OCI-LY1 (cell line): ENCODE data around the gene EPAS1.

Source experiments
- EZH2 ChIP-seq: fragments of 200-600 bp; sonication (generic), shearing (Covaris generic); IDR thresholded peaks from 2 replicates; pipeline ENCODE4 v1.8.0; 2017; ENCODE audit warnings: borderline replicate concordance, mixed run types, mild to moderate bottlenecking, antibody characterized with exemption, low read length, moderate library complexity, mixed read lengths
- TF ChIP-seq, protein P1 (sequence below): fragments of 200-600 bp; sonication (generic), shearing (Covaris generic); IDR thresholded peaks from 2 replicates; pipeline ENCODE4 v1.5.1; 2017; ENCODE audit warnings: mild to moderate bottlenecking, antibody characterized with exemption, low read length, moderate library complexity, mixed read lengths

DNA sequence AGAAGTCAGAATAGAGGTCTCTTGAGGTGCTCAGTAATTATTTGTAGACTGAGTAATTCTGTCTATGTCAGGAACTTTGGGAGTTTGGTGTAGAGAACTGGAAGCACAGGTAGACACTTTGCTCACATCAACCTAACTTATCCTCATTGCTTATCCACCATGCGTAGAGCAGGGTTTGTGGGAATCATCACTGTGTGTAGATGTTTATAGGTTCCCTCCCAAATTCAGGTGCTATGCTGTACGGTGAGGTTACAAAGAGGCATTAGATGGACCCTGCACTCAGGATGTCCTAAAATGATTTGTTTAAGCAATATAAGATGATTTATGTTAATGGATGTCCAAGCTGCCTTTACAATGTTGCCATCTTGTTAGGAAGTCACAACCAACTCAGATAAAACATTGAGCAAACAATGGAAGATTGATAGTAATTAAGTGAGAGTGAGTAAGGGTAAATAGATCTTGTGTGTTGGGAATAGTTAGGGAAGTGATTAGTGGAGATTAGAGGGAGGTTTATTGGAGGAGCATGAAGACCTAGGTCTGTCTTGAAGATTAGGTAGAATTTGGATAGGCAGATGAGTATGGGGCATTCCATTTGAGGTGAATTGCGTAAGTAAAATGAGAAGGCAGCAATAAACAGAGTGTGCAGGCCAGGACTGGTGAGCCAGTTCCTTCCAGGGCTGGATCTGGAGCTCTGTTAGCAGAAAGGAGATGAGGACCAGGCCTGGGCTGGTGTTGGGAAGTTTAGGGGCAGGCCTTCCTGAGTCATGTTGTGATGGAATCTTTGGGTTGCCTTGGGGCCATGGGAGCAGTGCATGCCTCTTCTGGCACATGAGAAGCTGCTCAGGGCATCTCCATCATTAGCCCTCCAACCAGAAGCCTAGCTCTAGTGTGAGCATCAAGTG, 12.1 kb downstream of the EPAS1 start:
- TF ChIP-seq, protein P1, sequence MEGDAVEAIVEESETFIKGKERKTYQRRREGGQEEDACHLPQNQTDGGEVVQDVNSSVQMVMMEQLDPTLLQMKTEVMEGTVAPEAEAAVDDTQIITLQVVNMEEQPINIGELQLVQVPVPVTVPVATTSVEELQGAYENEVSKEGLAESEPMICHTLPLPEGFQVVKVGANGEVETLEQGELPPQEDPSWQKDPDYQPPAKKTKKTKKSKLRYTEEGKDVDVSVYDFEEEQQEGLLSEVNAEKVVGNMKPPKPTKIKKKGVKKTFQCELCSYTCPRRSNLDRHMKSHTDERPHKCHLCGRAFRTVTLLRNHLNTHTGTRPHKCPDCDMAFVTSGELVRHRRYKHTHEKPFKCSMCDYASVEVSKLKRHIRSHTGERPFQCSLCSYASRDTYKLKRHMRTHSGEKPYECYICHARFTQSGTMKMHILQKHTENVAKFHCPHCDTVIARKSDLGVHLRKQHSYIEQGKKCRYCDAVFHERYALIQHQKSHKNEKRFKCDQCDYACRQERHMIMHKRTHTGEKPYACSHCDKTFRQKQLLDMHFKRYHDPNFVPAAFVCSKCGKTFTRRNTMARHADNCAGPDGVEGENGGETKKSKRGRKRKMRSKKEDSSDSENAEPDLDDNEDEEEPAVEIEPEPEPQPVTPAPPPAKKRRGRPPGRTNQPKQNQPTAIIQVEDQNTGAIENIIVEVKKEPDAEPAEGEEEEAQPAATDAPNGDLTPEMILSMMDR = no peak
- no peak for TF ChIP-seq EZH2
